ENCODE results near the gene PIP5KL1.

Gene PIP5KL1

GRCh38 chr9:127912882-127913281 is 17.7 kb downstream of the PIP5KL1 start:
- peak; percentile 32 for DNase-seq

DNA sequence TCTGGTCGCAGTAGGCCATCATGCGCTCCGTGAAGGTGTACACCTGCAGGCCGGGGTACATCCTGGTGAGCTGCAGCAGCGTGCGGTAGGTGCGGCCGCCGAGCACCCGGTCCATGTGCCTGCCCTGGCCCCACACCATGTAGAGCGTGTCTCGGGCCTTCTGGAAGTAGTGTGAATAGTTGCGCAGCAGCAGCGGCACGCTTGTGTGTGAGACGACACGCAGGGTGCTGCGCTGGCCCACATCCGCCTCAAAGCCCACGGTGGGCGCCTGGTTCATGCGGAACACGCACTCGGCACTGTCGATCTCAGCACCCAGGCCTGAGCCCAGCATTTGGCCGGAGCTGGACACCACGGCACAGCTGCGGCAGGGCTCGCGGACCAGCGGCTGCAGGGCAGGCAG is 18.3 kb downstream of the PIP5KL1 start:
- no peak for DNase-seq

DNA sequence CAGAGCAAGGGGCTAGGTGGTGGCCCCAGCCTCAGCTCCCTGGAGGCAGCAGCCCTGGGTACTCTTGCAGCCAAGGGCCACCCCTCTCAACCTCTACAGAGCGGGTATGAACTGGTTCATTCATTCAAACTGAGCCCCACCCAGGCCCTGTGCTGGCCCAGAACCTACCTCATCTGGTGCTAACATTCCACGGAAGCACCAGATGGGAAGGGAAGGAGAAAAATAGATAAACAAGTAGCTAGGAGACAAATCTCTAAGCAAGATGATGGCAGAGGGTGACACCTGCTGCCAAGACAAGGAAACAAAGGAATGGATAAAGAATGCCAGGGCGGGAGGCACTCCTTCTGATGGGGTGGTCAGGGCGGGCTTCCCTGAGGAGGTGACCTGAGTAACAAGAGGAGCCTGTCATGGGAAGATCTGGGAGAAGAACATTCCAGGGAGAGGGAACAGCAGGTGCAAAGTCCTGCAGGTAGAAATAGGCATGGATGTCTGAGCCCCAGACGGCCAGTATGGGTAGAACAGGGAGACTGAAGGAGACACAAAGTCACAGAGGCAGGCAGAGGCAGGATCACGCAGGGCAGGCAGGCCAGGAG is 19.9 kb downstream of the PIP5KL1 start:
- no peak for DNase-seq

- DNase-seq = no peak
Measured at GRCh38 chr9:127909839-127910273, 20.7 kb downstream of the PIP5KL1 start.

- DNase-seq = no peak
Measured at GRCh38 chr9:127908660-127908926, 22.0 kb downstream of the PIP5KL1 start.

DNA sequence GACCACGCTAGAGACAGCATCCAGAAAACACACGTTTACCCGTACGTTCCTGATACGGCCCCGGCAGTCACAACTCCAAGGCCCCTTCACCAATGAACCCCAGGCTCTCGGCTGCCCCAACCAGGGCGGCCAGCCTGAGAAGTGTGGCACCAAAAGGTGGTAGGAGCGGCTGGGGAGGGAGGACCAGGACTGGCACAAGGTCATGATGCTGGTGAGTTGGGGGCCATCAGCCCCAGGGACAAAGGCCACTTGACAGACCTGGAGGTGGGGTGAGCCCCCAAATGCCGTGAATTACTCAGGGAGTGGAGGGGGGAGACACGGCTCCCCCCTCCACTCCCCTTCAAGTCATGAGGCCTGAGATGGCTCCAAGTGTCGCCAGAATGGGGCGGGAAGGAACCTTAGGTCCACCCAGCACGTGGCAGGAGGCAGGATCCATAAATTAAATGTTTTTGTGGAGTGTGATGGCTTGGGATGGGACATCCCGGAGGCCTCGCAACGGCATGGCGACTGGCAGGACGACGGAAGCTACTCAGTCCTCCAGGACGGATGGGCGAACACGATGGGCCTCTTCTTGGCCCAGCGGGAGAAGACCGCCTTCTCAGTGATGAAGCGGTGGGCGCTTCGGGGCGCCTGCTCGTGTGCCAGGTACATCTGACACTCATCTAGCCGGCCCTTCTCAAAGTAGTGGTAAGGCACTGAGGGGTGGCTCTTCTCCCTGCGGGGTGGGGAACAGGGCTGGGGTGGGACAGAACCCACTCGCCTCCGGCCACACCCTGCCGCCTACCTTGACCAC is 22.5 kb downstream of the PIP5KL1 start:
- no peak for DNase-seq

DNA sequence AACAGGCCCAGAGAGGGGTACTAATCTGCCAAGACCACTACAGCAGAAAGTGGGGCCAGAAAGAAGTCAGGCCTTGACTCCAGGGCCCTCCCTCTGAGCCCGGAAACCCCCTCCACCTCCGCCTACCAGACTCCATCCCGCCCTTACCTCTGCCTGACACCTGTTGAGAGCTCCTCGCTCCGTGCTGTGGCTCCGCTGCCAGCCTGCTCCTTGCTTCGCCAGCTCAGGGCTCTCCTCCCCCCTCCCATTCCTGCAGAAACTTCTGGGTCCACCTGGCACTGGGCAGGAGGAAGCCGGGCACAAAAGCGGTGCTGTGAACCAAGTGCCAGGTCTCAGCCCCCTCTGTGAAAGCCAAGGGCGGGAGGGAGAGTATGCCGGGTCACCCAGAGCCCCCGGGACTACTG is 24.8 kb downstream of the PIP5KL1 start:
- DNase-seq = no peak

DNA sequence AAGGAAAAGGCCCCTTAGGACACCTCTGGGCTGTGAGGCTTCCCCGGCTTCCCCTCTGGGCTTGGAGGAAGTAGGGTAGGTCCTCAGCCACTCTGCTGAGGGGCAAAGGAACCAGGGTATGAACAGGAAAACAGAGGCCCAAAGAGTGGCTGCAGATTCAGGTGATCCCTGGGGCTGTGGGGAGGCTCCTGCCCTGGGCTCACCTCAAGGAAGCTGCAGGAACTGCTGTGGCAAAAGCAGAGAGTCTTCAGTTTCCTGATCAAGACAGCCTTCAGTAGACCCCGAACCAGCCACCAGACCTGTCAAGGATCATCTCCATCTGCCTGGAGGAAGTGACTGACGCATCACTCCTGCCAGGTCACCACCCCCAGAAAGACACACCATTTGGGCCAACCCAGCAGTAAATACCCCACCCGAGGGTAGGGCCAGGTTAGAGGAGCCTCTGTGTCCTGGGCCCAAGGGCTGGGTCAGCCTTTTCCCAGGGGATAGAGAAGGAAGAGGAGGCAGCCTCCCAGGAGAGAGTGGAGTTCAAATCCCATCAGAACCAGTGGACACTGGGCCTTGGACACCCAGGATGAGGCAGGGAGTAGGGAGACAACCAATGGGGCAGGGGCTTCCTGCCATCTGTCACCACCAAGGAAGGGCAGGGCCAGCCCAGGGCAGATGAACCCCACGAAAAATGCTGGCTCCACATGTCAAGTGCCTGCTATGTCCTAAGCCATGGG is 25.4 kb downstream of the PIP5KL1 start:
- no peak for DNase-seq

DNA sequence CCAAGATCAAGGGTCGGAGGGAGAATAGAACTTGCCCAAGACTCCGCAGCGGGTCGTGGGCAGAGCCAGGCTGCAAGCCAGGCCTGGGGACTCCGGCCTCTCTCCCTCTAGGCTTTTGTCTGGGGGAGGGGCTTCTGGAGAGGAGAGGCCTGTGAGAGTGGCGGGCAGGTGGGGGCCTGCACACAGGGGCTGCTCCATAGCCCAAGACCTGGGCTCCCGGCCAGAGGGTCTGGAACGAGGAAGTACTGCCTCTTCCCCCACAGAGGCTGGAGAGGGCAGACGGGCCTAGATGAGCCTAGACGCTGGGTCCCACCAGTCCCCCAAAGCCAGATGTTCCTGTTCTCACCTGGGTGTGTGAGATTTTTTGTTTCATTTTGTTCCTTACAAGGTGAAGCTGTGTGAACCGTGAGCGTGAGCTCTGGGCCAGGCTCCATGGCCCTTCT is 26.0 kb downstream of the PIP5KL1 start:
- peak; percentile 93 for DNase-seq

DNA sequence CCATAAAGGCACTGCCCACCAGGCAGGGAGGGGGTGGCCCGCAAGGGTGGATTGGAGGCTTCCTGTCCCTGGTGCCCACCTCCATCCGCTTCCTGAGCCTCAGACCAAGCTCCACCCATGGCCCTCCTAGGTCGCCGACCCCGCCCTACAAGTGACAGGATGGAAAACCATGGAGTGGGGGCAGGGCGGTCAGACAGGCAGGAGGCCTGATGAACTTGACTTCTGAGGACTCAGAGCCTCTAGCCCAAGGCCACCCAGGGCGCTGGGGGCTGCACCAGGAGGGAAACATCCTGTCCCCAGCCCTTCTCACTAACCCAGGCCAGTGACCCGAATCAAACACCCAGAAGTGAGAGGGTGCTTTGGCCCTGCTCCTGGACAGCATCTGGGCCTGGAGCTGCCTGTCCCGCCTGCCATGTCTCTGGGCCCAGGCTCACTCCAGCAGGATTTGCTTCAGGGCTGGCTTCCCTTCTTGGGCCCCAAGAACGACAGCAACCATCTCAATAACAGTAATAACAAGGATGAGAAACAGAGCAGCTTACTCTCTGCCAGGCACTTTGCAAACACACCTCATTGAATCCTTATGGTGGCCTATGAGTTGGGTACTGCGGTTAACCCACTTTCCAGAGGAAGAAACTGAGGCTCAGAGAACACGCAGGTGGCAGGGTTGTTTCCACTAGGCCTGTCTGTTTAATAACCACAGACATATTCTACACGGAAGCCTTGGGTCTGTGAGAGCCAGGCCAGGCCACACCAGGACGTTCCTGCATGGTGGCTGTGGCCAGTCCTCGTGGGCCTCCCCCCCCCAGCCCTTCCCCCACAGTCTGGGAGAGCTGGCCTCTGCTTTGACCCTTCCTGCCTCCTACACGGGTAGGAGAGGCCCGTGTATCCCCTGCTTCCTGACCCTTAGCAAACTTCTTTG is 26.8 kb downstream of the PIP5KL1 start:
- no peak for DNase-seq

DNA sequence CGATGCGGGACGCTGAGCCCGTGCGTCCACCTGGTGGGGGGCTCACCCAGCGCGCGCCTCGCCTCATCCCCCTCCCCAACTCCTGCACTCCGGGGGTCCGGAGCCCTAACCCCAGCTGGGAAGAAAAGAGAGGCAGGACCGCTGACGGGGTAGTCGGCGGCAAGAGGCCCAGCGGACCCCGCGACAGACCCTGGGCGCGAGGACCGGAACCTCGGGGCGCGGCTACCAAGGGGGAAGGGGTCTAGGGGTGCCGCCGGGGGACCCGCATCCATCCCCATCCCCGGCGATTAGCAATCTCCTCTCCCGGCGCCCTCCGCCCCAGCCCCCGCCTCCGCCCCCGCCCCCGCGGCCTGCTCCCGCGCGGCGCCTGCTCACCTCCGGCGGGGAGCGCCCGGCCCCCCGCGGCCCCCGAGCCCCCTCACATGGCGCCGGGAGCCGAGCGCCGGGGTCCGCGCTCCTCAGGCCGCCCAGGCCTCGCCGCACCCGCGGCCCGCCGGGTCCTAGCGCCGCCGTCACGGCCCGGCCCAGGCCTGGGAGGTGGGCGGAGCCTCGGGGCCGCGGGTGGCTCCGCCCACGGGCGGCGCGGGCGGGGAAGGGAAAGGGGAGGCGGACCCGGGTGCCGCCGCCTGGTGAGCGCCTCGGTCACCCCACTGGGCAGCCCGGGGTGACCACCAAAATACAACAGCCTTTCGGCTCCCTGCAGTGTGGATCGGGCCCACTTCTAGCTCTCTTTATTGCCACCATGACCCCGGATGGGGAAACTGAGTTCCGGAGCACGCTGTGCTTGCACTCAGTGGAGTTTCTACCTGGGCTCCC is 31.2 kb downstream of the PIP5KL1 start, which contains the start of gene ST6GALNAC6:
ST6GALNAC6 (minus strand) TSS at position 476 of the 816 bp plus-strand sequence. CDS start 1,622 bp downstream, outside the sequence.
- peak; percentile 20 for DNase-seq

DNA sequence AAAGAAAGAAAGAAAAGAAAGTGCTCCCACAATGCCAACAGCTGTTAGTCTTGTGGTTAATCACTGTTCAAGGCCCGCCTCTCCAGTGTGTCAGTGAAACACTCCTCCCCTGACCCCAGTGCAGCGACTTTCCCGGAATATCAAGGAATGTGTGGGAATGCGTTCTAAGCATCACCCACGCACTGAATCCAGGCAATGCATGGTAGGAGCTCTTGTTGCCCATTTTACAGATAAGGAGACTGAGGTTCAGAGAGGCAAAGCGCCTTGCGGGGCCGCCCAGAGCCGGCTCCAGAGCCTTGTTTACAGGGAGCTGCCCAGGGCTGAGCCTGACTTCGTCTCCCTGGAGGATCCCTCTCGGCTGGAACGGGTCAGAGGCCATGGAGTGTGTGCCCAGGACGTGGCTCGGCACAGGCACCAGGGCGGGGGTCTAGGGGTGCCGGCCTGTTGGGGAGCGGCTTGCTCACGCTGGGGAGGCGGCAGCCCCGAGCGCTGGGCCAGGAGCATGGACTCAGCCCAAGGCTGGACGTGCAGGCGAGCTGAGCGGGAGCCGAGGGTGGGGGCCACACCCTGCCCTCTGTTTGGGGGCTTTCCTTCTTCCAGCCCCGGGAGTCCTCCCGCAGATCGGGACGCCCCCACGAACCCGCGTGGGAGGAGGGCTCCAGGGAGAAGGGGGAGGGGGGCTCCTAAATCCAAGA is 32.0 kb downstream of the PIP5KL1 start:
- DNase-seq = no peak

GRCh38 chr9:127897193-127897692 is 33.3 kb downstream of the PIP5KL1 start:
- no peak for DNase-seq

- no peak for DNase-seq
Measured at GRCh38 chr9:127896395-127897192, 34.0 kb downstream of the PIP5KL1 start.

DNA sequence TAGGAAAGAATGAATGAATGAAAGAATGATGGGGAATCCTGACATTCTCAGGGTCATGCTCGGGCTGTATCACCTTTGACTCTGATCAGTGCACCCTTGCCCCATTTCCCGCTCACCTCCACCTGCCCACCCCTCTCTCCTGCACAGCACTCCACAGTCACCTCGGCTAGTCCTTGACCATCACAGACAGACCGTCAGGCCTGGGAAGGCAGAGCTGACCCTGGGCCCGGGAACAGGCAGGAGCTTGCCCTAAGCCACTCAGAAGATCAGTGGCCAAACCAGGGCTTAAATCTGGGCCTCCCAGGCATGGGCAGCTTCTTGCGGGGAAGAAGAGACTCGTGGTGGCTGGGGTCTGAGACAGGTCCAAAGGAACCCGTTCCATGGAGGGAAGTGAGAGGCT is 34.8 kb downstream of the PIP5KL1 start:
- no peak for DNase-seq

DNA sequence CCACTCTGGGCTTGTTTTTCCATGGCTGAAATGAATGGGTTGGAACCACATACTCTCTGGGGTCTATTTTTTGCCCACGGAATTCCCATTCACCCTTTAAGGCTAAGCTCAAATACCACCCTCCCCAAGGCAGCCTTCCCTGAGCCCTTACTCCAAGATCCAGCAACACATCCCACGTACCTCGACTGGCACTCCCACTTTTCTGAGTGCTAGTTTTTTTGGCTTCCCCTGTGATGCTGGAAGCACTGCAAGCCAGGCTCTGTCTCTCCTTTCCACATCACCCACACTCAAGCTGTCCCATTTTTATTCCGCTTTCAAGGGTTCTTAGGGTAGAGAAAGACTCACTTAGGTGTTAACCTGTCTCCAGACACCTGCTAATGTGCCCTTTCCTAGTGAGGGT is 37.2 kb downstream of the PIP5KL1 start:
- no peak for DNase-seq

- DNase-seq = no peak
Measured at GRCh38 chr9:127892831-127893230, 37.7 kb downstream of the PIP5KL1 start.

- no peak for DNase-seq
Measured at GRCh38 chr9:127890053-127890452, 40.5 kb downstream of the PIP5KL1 start.

DNA sequence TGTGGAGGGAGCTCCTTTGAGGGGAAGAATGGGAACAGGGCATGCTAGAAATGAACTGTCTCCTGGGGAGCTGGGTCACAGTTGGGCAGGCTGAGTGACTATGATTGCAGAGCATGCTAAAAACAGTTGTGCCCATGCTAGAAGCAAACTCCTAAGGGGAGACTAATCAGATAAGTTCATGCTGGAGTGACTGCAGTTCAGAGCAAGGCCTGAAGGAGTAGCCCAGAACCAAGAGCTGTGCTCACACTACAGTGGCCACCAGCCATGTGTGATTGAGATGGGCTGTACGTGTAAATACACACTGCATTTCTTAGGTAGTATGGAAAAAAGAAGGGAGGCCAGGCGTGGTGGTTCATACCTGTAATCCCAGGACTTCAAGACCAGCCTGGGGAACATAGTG is 42.8 kb downstream of the PIP5KL1 start:
- no peak for DNase-seq

DNA sequence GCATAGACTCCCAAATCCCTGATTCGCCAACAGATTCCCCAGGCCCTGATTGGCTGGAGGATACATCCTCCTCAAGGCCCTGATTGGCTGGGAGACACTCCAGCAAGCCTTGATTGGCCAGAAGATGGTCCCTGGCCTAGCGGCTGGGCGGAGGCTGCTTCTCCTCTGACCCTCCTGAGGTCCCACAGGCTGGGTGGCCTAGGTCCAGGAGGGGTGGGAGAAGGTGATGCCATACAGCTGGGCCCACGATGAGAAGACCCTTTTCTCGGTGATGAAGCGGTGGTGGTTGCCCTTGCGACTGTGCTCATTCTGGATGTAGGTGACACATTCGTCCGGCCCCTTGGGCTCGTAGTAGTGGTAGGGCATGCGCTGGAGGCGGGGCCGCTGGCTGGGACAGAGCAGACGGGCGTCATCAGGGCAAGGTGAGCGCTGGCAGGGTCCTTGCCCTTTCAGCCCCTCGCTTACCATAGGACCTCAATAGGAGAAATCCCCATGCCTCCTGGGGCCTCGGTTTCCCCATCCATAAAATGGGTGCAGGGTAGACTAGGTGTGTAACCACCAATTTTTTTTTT is 44.1 kb downstream of the PIP5KL1 start:
- no peak for DNase-seq

Measured in DMS79 (cell line).